CD4-positive, alpha-beta T cell treated with Interleukin-6 at 100 ng/mL for 8 hours (primary cell): Measurements from ENCODE around the gene DERL3.

Source experiments
- DNase-seq: peaks from one replicate; pipeline ENCODE4 v3.0.0-alpha.2; 2020; ENCODE audit warnings: mixed read lengths, low spot score

Gene DERL3

DNA sequence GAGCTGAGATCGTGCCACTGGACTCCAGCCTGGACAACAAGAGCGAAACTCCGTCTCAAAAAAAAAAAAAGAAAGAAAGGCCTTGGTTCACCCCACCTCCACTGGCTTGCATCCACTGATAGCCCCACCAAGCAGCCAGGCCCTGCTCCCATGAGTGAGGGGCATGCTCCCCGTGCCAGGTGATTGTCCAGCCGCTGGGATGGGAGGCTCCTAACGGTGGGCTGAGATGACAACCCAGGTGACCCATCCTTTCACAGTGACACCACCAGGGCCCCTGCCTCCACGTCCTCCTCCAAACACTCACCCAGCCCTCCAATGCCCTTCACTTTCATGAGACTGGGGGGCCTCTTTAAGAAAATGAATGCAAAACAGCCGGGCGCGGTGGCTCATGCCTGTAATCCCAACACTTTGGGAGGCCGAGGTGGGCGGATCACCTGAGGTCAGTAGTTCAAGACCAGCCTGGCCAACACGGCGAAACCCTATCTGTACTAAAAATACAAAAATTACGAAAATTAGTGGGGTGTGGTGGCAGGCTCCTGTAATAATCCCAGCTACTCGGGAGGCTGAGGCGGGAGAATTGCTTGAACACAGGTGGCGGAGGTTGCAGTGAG lies 8.6 kb upstream of the DERL3 start:
- no peak for DNase-seq

DNA sequence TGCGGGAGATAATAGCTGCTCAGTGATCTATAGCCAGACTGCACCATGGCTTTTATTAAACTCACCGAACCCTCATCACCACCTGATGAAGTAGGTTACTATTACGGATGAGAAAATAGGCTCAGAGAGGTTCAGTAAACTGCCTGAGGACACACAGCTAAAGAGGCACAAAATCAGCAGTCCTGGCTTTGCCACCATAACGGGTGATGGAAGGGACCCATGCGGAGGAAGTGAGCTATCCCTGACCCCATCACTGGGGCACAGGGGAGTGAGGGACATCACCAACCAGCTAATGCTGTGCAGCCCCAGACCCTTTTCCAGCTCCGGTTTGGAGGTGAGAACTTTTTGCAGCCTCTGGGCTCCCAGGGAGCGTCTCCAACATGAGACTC lies 7.3 kb upstream of the DERL3 start:
- no peak for DNase-seq

GRCh38 chr22:23845265-23846080 lies 6.7 kb upstream of the DERL3 start:
- DNase-seq = no peak

GRCh38 chr22:23844739-23845202 lies 6.0 kb upstream of the DERL3 start:
- no peak for DNase-seq

DNA sequence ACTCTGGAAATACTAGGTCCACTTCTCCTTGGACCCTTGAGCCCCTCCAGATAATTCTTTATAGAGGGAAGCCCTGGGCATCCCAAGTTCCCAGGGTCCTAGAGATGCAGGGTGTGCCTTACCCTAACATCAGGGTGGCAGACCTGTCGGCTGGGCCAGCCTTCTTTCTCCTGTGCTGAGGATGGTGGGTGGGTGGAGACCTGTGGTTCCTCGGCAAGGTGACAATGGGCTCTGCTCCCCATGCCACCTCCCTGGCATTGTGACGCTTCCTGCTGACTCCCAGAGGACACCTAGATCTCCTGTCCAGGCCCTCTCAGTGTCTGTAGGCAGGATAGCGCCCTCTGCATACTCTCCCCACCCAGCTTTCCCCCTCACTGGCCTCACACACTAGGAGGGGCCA lies 3.8 kb upstream of the DERL3 start:
- DNase-seq = no peak

DNA sequence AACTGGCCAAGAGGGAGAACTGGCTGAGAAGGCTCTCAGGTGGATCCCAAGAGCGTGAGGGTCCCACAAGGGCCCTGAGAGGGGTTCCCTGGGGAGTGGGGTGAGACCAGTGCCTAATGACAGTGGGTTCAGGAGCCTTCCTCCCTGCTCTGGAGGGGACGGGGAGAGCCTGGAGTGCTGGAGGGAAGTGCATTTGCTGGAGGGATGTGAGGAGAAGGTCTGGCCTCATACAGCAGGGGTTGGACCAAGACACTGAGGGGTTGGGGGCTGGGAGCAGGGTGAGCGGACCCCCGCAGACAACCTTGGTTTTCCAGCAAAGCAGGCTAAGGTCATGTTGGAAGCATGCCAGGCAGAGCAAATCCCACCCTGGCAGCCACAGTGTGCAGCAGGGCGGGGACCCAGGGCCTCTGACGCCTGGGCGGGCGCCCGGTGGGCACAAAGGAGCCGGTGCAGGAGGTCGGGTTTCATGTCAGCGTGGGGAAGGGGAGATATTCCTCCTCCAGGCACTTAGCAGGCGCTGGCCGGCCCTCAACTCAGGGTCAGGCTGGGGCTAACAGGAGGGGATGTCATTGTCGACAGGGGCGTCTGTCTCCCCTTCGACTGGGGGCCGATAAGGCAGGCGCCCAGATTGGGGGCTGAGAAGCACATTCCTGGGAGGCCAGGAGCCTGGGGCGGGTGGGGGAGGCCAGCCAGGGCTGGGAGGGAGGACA lies 3.1 kb upstream of the DERL3 start:
- DNase-seq = no peak

GRCh38 chr22:23841292-23841691 lies 2.5 kb upstream of the DERL3 start:
- no peak for DNase-seq

GRCh38 chr22:23840026-23840425 lies 1.2 kb upstream of the DERL3 start:
- DNase-seq = no peak

DNA sequence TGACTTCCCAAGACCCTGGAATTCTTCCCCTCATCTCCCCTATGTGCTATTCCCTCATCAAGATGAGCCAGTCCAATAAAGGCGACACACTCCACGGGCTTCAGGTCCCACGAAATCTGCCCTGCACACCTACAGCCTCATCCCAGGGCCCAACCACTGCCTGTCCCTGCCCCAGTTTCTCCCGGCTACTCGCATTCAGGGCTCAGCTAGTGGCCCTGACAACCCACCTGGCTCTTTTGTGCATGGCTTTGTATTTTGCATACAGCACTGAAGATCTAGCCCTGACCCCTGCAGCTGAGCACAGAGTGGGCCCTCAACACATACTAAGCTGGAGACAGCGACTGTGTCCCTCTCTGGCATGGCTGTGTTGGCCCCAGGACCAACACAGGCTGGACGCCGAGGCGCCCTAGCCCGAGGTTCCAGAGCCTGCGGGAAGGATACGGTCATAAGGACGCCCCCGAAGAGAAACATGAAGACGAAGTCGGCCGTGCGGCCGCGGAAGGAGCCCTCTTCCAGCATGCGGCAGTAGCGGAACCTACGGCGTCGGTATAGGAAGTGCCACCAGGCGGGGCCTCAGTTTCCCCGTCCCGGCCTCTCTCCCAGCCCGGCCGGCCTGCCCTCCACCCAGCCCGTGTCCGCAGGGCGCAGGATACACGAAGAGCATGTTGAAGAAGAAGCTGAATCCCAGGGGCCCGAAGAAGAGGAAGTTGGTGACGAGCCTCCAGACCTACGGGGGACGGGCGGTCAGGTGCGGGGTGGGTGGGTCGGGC lies 710 bp downstream of the DERL3 start:
- DNase-seq = no peak

- DNase-seq = no peak
Measured at GRCh38 chr22:23837496-23837859, 1.3 kb downstream of the DERL3 start.

- no peak for DNase-seq
Measured at GRCh38 chr22:23836692-23837495, 1.9 kb downstream of the DERL3 start.

GRCh38 chr22:23836281-23836680 lies 2.5 kb downstream of the DERL3 start:
- DNase-seq = no peak

DNA sequence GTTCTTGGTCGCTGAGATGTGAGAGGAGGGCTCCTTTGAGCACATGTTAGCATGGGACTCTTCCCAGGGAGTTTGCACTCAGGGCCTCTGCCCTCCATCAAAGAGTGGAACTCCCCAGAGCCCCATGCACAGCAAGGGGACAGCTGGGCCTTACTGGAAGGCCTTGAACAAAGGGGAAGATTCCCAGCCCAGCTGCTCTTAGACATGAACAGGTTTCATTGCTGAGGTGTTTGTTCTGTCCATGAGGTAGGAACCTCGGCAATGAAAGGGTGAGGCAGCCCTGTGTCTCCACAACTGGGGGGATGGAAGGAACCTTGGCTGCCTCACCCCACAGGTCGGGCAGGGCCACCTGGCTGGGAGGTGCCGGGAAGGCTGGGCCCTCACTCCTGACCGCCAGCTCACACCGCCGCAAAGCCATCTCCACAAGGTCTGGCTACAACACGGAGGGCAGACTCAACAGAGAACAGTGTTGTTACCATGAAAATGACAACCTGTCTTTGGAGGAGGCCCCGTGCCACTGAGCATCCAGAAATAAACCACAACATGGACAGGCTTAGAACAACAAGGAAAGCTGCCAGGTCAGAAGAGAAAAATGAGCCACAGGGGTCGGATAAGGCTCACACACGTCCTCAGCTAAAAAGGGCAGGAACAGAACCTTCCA lies 3.2 kb downstream of the DERL3 start:
- no peak for DNase-seq

GRCh38 chr22:23834793-23835483 lies 3.9 kb downstream of the DERL3 start:
- no peak for DNase-seq

GRCh38 chr22:23834406-23834792 lies 4.4 kb downstream of the DERL3 start:
- no peak for DNase-seq

GRCh38 chr22:23833911-23834317 lies 4.9 kb downstream of the DERL3 start:
- no peak for DNase-seq

- DNase-seq = no peak
Measured at GRCh38 chr22:23833017-23833751, 5.6 kb downstream of the DERL3 start.

- no peak for DNase-seq
Measured at GRCh38 chr22:23832226-23833016, 6.4 kb downstream of the DERL3 start.

GRCh38 chr22:23831781-23832180 lies 7.0 kb downstream of the DERL3 start:
- DNase-seq = no peak
